Fibroblast of upper back skin (primary cell): ENCODE data around the gene CSF2RB.
A peak's percentile ranks its signal among the peaks of the same experiment; 100 is the strongest.

Experiments used
- DNase-seq: peaks from one replicate; pipeline ENCODE4 v3.0.0-alpha.2; 2013

The CSF2RB gene

DNA sequence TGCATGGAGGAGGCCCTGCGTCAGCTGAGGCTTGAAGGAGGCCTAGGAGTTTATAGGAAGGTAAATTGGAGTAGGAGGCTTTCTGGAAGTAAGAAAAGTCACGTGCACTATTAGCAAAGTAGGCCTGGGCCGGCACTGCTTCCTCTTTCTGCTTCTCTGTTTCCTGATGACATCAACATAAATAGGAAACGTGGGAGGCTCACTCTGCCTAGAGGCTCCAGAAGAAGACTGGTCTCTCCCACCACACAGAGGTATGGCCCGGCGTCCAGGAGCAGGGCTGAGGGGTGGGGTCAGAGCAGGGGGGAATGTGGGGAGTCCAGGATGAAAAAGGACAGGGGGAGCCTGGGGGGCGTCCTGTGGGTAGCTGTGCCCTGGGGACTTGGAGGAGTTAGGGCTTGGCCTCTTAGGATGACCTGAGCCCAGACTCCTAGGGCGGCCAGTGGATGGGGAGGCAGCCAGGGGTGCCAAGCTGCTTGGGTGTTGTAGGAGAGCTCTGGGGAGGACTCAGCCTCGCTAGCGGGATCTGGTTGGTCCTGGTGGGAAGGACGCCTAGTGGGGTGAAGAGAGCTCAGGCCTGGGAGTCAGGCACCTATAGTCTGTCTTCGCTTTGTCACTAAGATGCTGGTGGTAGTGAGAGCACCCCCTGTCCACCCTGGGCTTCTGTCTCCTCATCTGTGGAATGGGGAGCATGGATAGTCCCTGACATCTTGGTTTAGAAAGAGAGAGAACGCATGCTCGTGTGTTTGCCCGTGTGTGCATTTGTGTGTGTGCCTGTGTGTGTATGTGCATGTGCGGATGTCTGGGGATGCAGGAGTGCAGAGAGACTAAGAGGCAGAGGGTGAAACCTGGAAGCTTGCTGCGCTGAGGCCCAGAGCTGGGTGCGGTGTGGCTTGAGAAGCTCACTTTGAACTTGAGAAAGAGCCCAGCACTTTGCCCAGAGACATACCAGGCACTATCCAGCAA is at the start of gene CSF2RB:
TSS of gene CSF2RB (plus strand) at position 202 of the 963 bp plus-strand sequence. CDS start 8,580 bp downstream, outside the sequence.
- DNase-seq, result no peak

DNA sequence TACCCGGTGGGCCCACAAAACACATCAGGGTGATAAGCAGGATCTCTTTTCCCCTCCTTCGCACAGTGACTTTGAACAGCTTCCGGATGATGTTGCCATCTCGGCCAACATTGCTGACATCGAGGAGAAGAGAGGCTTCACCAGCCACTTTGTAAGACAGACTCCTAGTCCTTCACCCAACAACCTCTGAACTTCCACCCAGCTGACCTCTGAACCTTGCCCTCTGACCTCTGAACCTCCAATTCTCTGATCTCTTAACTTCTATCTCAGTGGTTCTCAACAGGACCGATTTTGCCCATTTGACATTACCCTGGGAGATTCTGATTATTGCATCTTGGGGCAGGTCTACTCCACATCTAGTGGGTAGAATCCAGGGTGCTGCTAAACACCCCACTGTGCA is 49.4 kb upstream of the CSF2RB start:
- DNase-seq, result no peak

DNA sequence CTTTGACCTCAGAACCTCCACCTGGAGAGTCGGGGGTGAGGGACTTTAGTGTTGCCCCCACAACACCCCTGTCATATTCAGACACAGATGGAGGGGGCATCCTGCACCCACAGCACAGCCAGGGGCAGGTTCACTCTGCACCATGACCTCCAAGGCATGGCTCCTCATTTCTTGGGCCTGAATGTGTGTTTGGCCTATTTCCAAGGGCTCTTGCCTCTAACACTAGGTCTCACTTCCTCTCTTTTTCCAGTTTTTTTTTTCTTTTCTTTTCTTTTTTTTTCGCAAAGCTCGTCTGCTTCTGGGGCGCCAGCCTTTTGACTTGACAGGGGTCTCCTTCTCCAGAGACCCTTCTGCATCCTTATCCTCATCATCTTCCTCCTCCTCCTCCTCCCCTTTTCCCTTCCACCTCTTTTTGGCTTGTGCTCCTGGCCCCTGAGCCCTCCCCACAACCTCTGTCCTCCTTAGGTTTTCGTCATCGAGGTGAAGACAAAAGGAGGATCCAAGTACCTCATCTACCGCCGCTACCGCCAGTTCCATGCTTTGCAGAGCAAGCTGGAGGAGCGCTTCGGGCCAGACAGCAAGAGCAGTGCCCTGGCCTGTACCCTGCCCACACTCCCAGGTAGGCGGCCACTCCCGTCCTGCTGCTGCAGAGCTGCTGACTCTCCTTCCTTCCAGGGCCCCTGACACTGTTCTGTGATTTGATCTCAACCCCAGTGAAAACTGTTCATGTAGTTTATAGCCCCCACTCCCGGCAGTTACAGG is 48.8 kb upstream of the CSF2RB start:
- no peak for DNase-seq

DNA sequence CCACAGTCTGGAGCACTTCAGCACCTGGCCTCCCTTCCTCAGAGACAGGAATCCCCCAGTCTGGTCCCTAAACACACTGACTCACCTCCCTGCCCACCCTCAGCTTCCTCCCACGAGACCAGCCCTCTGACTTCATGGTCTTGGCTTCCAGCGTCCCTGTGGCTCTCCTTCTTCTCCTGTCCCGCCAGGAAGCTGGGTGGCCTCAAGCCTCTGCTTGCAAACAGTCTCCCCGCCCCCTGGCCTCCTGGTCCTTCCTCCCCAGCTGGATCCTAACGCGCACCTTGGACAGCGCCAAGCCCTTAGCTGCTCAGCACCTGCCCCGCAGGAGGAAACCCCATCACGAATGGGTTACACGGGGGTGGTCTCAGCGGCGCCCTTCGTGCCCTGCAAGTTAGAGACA is 48.1 kb upstream of the CSF2RB start:
- DNase-seq, result no peak

DNA sequence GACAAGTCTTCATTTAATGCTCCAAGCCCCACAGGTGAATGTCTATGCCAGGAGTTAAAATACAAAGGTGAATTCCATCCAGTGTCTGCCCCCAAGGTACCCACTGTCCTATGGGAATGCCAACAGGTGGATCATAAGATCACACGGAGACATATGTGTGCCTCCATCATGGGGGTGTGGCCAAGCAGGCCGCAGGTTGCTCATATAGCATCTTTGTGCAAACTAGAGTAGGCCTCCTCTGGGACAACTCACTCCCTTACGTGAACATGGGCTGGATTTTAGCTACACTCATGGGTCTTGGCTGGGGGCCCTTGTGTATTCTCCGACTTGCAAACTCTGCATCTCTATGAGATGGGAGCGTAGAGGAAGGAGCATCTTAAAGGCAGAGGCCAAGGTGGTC is 45.7 kb upstream of the CSF2RB start:
- DNase-seq, result no peak

DNA sequence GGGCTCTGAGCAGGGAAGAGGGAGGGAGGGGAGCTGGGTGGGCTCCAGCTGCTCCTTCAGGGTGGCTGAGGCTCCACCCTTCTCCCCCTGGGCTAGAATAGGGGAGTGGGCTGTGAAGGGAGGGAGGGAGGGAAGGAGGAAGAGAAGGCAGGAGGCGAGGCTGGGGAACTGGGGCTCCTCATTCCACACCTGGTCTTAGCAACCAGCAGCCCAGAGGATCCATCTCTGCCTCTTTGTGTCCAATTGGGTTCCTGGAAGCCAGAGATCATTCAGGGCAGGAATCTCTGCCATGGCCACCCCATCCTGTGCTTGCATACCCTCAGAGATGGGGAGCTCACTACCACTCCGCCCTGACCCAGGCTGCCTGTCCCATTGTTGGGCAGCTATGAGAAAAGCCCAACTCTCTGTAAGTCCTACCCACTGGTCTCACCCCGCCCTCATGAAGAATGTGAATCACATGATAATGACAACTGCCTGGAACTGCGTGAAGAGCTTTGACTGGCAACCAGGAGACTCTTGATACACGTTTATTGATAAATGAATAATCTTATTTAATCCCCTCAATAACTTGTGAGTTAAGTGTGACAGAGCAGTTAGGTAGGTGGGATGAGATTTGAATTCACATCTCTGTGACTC is 44.8 kb upstream of the CSF2RB start:
- no peak for DNase-seq

DNA sequence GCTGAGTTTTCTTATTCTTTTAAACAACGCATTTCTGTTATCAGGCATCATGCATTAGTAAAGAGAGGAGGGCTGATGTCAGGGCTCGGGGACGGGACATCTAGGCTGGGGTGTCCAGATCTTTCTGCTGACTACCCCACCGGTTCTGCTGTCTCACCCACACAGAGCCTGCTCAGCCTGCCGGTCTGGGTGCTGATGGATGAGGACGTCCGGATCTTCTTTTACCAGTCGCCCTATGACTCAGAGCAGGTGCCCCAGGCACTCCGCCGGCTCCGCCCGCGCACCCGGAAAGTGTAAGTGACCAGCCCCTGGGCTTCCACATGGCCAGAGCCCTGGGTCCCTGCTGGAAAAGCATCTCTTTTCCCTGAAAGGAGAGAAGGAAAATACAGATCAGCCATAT is 43.2 kb upstream of the CSF2RB start:
- DNase-seq, result no peak

DNA sequence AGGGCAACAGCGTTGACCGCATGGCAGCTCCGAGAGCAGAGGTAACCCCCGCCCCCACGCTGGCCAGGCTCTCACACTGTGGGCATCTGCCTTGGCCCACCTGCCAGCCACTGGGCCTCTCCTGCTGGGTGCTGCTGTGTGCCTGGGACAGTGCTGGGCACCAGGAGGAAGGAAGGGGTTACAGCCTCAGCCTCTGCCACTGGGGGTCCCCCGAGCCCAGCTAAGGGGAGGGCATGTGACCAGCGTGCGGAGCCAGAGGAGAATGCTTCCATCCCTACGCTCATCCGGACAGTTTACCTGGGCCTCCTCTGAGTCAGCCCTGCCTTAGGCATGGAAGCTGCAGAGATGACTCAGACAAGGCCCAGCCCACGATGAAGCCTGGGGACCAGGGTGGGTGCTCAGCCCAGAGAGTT is 41.8 kb upstream of the CSF2RB start:
- DNase-seq, result no peak

DNA sequence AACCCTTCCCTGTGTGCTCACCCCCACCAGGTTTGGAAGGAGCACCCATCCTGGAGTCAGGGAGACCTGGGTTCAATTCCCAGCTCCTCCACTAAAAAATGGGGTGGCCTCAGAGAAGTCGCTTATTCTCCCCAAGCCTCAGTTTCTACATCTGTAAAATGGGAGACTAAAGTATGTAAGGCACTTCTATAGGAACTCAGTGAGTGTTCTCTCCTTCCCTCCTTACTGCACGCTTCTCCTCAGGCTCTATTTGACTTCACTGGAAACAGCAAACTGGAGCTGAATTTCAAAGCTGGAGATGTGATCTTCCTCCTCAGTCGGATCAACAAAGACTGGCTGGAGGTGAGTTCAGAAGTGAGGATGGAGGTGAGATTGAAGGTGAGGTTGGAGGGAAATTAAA is 41.3 kb upstream of the CSF2RB start:
- no peak for DNase-seq

DNA sequence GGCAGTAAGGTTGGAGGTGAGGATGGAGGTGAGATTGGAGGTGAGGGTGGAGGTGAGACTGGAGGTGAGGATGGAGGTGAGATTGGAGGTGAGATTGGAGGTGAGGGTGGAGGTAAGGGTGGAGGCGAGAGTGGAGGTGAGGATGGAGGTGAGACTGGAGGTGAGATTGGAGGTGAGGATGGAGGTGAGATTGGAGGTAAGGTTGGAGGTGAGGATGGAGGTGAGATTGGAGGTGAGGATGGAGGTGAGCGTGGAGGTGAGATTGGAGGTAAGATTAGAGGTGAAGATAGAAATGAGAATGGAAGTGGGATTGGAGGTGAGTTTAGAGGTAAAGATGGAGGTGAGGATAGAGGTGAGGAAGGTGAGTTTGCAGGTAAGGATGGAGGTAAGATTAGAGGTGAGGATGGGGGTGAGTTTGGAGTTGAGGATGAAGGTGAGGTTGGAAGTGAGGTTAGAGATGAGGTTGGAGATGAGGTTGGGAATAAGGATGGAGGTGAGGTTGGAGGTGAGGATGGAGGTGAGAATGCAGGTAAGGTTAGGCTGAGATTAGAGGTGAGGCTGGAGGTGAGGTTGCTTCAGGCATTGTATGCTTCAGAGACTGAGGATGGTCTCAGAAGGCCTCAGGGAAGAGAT is 40.4 kb upstream of the CSF2RB start:
- no peak for DNase-seq

DNA sequence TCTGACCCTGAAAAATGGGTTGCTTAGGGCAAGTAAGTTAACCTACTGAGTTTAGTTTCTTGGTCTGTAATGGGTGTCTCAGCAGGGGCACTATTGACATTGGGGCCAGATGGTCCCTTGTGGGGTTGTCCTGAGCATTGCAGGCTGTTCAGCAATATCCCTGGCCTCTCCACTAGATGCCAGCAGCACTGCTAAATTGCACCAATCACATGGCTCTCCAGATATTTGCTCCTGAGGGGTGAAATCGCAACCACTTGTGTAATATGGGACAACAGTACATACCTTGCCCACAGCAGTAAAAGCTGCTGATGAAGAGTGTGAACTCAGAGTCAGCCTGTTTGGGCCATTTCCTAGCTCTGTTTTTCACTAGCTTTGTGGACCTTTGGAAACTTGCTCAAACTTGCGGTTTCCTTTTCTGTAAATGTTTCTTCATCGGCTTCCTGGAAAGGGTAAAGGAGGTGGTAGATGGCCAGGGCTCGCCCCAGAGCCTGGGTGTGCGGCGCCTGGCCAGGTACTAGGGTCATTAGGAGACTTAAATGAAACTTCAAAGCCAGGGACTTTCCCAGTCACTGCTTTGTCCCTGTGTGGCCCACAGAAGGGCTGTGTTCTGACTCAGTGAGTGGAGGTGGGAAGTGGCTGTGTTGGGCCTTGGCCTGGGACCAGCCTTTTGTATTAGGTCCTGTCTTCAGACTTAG is 39.7 kb upstream of the CSF2RB start:
- peak; percentile 48 for DNase-seq

DNA sequence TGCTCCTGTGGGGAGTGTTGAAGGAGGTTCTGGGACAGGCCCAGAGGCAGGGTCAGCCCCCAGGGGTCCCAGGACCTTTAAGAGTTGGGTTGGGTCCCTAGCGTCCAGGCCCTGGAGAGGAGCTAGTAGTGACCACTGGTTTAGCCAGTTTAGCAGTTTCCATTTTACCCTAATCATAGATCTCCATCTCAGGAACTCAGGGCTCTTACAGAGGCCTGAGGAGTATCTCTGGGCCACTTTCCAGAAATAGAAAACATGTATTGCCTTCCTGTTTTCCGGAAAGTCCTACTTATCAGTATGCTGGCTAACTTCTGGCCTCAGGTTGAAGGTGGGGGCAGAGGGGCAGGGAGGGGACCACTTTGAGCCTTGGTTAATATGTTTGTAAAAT is 39.1 kb upstream of the CSF2RB start:
- DNase-seq, result no peak

DNA sequence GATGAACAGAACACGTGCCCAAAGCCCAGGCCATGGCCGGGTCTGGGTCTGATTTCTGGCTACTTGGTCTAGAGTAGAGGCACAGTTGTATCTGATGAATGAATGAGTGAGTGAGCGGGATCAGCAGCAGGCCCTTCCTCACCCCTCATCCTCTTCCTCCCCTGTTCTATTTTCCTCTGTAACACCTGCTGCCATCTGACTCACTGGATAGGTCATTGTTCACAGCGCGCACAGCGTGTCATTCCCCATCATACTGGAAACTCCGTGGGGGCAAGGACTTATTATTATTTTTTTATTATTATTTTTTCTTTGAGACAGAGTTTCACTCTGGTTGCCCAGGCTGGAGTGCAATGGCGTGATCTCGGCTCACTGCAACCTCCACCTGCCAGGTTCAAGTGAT is 38.7 kb upstream of the CSF2RB start:
- DNase-seq, result no peak

DNA sequence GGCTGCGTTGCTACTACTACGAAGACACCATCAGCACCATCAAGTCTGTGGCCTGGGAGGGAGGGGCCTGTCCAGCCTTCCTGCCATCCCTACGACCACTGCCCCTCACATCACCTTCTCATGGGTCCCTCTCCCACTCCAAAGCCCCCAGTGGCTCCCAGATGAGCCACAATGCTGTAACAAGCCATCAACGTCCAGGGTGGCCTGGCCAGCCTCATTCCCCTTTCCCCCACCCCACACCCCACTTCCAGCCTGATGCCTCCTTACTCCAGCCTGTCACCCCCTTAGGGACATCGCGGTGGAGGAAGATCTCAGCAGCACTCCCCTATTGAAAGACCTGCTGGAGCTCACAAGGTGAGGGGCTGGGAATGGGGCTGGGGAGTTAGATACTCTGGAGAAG is 37.7 kb upstream of the CSF2RB start:
- no peak for DNase-seq

DNA sequence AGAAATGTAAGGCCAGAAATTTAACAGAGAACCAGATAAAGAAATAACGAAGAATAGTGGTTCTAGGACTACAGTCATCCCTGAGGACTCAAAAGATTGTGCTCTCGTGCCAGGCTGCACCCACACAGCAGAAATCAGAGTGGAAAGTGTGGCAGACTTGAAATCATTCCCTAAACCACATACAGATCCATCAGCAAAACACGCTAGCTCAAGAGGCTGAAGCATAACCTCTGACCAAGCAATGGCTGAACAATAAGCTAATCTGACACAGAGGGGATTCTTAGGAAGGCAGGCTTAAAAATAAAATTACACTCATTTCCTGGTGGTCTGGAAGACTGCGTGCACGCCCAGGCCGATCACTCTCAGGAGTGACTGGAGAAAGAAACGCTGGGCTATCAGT is 33.7 kb upstream of the CSF2RB start:
- DNase-seq, result no peak

DNA sequence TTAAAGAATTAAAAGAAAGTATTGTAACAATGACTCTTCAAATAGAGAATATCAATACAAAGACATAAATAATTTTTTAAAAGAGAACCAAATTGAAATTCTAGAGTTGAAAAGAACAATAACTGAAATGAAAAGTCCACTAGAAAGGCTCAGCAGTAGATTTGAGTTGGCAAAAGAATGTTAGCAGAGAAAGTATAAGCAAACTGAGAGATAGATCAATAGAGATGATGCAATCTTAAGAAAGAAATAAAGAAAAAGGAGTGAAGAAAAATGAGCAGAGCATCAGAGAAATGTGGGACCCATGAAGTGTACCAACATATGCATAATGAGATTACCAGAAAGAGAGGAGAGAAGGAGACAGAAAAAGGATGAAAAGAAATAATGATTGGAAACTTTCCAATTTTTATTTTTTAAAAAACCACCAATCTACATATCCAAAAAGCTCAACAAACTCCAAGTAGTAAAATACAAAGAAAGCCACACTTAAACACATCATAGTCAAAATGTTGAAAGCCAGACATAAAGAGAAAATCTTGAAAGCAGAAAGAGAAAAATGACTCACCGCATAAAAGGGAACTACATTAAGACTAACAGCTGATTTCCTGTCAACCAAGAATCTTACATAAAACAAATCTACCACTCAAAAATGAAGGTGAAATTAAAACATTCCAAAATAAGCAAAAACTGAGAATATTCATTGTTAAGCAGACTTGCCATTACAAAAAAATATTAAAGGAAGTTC is 31.8 kb upstream of the CSF2RB start:
- DNase-seq, result no peak

DNA sequence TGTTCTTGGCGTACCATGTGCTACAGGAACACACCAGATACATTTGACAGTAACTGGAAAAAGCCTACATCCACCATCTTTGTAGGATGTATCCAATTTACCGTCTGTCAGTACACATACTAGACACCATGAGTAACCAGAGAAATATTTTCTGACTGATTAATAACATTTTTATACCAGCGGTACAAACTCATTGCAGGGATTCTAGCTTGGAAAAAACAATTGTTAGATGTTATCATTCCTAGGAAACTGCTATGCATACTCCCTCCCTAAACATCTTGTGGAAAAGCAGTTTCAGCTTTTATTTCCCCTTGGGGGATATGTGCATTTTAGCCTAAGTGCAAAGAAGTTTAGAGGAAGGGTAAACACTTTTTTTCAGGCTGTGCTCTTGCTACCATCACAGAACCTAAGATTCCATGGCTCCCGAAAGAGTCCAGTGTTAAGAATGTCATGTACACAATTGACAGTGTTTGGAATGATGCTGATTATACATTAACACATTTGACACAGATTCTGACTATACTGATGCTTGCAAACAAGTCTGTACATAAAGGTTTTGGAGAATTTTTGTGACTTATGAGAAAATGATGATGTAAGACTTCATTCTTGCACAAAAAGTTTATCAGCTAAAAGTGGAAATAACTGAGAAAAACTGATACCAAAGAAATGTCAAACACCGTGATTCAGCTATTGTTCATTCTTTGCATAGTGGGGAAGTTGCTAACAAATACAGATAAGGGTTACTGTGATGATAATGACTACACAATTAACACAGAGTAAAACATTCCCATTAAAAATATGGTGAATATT is 28.9 kb upstream of the CSF2RB start:
- DNase-seq, result no peak

DNA sequence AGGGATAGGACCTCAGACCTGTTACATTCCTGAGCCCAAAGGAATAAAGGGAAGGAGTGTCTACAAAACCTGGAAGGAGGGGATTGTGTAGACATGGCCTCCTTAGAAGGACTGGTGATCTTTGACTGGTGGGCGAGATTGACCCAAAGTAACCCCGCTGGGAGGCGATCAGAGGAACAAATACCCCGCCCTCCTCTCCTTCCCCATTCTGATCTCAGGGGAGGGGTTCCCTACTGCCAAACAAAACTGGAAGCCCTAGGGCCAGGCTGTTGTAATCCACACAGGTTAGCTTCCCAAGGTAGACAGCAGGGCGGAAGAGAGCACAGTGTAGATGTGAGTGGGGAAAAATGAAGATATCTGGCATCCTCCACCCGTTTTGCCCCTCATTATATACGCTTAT is 28.0 kb upstream of the CSF2RB start:
- no peak for DNase-seq

DNA sequence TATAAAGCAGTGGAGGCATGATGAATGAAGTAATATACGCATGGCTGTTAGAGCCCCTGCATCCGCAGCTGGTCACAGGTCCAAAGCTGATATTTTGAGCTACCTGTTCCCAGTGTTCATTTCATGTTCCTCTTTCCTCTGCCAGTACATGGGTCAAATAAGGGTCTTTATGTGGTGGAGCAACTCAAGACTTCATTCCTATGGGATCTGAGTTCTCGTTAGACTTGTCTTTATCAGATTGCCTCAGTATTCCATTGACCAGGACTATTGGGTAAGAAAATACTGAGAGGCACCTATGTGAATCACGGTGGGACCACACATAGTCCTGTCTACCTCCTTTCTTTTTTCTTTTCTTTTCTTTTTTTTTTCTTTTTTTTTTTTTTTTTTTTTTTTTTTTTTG is 27.4 kb upstream of the CSF2RB start:
- no peak for DNase-seq

DNA sequence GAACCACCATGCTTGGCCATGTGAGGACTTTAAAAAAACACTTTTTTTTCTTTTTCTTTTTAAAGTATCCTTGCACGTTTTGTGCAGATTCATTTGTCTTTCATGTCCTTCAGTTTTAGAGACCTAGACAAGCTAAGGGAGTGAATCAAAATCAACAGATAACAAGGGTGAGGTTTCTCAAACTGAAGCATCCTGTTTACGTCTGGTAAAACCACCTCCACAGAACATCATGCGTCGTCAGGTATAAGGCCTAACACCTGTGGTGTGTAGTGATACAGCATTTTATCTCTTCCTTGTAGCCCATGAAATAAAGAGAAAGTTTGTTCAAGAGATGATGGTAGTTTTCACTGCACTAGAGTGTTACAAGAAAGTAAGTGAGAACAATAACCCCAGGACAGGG is 26.3 kb upstream of the CSF2RB start:
- no peak for DNase-seq

DNA sequence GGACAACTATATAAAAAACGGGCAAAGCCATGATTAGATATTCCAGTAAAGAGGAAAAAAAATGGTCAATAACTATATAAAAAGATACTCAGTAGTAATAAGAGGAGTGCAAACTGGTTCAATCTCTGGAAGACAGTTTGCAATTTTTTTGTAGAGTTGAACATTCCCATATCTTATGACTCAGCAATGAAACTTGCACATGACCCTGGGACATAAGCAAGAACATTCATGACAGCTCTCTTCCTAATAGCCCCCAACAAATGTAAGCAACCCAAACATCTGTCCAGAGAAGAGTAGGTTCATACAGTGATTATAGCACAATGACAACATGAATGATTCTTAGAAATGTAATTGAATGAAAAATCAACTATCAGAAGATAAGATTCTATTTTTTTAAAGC is 21.8 kb upstream of the CSF2RB start:
- no peak for DNase-seq
